COR-L47 (cell line): ENCODE results near the gene RIPOR3.
"Not testable (repeated sequence)": the region's sequence is repeated elsewhere in the genome, so short reads cannot be mapped to it uniquely, and the experiment has no call there.

Experiments
- DNase-seq: peaks from one replicate; lab custom pipeline; 2025; lab: John Stamatoyannopoulos, UW

RIPOR3 gene

GRCh38 chr20:50703651-50704438, 12.5 kb upstream of the RIPOR3 start:
- not testable (repeated sequence) for DNase-seq

GRCh38 chr20:50701041-50701963, 10.0 kb upstream of the RIPOR3 start:
- DNase-seq = peak; percentile 46

- DNase-seq = no peak
Observed at GRCh38 chr20:50699688-50700087, 8.3 kb upstream of the RIPOR3 start.

- not testable (repeated sequence) for DNase-seq
Observed at GRCh38 chr20:50698255-50698654, 6.9 kb upstream of the RIPOR3 start.

- DNase-seq = no peak
Observed at GRCh38 chr20:50695135-50695872, 4.0 kb upstream of the RIPOR3 start.

GRCh38 chr20:50694379-50695134, 3.2 kb upstream of the RIPOR3 start:
- DNase-seq = no peak

GRCh38 chr20:50693001-50693400, 1.7 kb upstream of the RIPOR3 start:
- no peak for DNase-seq

- no peak for DNase-seq
Observed at GRCh38 chr20:50692552-50692933, 1.2 kb upstream of the RIPOR3 start.

GRCh38 chr20:50691573-50692551, 520 bp upstream of the RIPOR3 start:
- no peak for DNase-seq

GRCh38 chr20:50689864-50690649, 1.3 kb downstream of the RIPOR3 start:
- no peak for DNase-seq

- no peak for DNase-seq
Observed at GRCh38 chr20:50688256-50688975, 2.9 kb downstream of the RIPOR3 start.

- DNase-seq = no peak
Observed at GRCh38 chr20:50686821-50687220, 4.5 kb downstream of the RIPOR3 start.

GRCh38 chr20:50683570-50683969, 7.8 kb downstream of the RIPOR3 start:
- DNase-seq = no peak

GRCh38 chr20:50682947-50683530, 8.3 kb downstream of the RIPOR3 start:
- no peak for DNase-seq

- DNase-seq = no peak
Observed at GRCh38 chr20:50682065-50682464, 9.3 kb downstream of the RIPOR3 start.

GRCh38 chr20:50681359-50682064, 9.8 kb downstream of the RIPOR3 start:
- DNase-seq = no peak

- DNase-seq = no peak
Observed at GRCh38 chr20:50680105-50680960, 11.0 kb downstream of the RIPOR3 start.
